ENCODE measurements around the gene DUS3L. TPM values are rescaled to one million over a fixed set of nuclear protein-coding genes. Genes with fewer than 3 reads are reported as not detected.

The DUS3L gene, protein sequence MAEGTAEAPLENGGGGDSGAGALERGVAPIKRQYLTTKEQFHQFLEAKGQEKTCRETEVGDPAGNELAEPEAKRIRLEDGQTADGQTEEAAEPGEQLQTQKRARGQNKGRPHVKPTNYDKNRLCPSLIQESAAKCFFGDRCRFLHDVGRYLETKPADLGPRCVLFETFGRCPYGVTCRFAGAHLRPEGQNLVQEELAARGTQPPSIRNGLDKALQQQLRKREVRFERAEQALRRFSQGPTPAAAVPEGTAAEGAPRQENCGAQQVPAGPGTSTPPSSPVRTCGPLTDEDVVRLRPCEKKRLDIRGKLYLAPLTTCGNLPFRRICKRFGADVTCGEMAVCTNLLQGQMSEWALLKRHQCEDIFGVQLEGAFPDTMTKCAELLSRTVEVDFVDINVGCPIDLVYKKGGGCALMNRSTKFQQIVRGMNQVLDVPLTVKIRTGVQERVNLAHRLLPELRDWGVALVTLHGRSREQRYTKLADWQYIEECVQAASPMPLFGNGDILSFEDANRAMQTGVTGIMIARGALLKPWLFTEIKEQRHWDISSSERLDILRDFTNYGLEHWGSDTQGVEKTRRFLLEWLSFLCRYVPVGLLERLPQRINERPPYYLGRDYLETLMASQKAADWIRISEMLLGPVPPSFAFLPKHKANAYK
- total RNA-seq, result 23.1 and 31.7 TPM in 2 replicates

DNA sequence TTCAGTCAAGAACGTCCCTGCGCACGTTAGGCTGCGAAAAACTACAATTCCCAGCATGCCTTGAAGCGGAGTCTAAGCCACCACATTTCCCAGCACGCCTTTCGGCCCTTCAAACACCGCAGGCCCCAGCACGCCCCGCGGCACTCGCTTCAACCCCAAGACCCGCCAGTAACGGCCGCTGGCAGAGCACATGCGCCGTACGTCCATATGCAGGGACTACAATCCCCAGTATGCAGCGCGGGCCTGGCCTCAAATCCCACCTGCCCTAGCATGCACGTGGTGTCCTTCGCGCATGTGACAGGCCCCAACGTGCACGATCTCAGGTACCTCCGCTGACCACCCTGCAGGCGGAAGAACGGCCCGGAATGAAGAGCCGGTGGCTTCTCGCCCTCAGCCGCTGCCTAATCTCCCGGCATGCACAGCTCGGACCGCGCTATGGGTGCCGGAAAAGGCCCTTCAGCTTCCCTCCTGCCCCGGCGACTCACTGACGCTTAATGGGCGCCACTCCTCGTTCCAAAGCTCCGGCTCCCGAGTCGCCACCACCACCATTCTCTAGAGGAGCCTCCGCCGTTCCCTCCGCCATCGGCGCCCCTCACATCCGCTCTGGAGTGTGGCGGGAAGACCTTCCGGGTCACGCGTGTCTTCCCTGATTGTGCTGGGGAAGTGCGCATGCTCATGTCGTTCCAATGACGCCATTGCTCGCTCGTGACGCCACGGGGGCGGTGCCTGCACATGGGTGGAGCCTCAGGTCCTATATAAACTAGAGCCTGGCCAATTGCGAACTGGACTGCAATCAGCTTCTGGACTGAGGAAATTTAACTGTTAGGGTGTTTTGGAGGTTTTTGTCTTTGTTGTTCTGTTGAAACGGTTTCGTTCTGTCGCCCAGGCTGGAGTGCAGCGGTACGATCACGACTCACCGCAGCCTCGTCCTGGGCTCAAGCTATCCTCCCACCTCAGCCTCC is at the start of gene DUS3L:
TSS of gene DUS3L (minus strand) at position 605 of the 962 bp plus-strand sequence. CDS start at position 583, 22 bp downstream.

DNA sequence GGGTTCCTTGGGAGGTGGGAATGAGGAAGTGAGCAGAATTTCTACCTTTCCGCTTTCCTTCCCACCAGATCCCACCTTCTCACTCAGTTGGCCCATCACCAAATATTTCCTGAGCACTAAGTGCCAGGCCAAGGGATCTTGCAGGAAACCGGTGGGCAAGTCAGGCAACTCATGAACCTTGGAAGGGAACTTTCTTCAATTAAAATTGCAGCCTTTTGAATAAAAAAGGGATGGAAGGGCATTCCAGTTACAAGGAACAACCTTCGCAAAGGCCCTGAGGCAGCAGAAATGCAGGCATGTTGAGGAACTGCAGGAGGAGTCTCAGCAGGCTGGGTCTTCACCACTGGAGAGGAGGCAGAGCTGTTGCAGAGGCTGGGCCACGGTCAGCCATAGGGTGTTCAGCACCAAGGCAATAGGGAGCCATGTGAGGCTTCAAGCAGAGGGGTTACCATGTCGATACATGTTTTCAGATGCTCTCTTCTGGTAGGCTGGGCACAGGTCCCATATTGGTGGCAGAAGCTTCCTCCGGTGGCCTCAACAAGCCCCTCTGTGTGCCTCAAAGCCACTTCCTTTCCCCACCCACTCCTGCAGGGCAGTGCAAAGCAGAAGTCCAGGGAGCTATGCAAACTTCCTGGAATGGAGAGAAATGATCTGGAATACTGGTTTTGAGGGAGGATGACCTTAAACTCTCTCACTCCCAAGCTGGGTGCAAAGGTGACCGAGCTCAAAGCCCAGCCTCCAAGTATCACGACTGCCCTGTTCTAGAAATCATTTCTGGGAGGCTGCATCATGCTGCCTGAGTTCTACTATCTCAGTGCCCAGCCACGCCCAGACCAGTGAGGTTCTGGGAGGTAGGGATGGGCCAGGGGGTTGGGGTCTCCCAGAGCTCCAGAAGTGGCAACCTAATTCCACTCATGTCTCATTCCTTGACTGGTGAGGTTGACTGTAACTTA is 48.4 kb upstream of the DUS3L start, which contains the start of gene FUT6:
TSS of gene FUT6 (minus strand) at position 638 of the 953 bp plus-strand sequence. CDS start 7,135 bp downstream, outside the sequence.

DNA sequence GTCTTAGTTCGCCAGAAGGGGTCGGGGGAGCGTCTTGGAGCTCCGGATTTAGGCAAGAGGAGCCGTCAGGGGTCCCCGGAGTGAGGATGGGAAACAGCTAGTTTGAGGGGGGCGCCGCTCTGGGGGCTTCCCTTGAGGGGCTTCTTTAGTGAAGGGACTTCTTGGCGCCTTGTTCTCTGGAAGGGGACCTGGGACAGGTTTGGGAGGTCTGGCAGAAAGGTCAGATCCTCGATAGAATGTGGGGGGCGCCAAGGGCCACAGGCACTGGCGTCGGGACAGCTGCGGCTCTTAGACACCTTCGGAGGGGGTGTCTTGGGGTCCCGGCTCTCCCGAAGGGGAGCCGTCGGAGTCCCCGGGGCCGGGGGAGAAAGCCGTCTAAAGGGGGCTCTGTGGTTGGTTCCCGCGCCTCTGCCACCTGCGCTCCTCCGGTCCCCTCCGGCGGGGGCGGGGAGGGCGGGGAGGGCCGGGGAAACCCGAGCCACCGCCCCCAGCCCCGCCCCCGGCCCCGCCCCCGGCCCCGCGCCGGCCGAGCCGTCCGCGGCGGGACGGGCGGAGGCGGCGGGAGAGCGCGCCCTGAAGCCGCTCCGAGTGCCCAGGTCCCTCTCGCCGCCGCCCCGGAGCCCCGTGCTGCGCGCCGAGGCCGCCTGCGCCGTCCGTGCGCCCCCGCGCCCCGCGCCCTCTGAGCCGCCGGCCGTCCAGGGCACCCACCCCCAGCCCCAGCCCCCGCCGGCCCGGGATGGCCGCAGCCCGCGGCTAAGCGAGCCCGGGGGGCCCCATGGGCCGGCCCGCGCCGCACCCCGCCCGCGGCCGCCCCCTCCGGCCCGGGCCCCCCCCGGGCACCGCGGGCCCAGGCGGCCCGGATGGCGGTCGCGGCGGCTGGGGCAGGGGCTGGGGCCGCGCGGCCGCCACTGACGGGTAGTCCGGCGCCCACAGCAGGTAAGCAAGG is 13.8 kb upstream of the DUS3L start, which contains the start of gene NRTN:
TSS of gene NRTN (plus strand) at position 552 of the 946 bp plus-strand sequence. CDS start 19,099 bp downstream, outside the sequence.

DNA sequence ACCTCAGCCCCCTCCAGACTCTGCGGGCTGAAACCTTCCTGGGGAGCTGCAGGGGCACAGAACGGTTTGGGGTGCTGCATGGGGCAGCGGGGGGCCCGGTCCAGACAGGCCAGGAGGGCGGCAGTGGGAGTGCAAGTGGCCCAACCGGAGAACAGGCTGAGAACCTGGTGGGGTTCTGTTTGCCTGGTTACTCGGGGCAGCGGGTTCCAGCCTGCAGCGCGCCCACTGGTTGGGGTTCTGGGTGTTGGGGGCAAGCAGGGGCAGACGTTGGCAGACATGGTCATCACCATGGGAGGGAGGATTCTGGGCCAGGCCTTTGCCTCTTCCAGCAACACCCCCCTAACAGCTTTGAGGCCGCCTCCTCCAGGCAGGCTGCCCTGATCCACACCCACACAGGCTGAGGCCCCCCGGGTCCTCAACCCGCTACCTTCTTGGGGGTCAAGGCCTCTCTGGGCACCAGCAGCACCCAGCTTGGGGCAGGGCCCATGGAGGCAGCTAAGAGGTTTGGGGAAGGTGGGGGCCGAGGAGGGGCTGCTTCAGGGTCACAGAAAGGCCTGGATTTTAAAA is 6.3 kb downstream of the DUS3L start, which contains the start of gene PRR22:
TSS of gene PRR22 (minus strand) at position 166 of the 567 bp plus-strand sequence. CDS start at position 80, 86 bp downstream.

Other genes starting within 250 kb of the DUS3L start
- gene TINCR, start 223.2 kb downstream of the DUS3L start, total RNA-seq, result 0.18 TPM in 1 of 2 replicates, not detected in the other
- 7.5 and 8.9 TPM in 2 replicates for gene SAFB2, start 168.4 kb downstream of the DUS3L start, total RNA-seq
- 21.8 and 29.1 TPM in 2 replicates for gene SAFB, start 168.1 kb downstream of the DUS3L start, total RNA-seq
- gene MICOS13, start 110.6 kb downstream of the DUS3L start, total RNA-seq, result 48.7 and 82.5 TPM in 2 replicates
- gene HSD11B1L, start 110.1 kb downstream of the DUS3L start, total RNA-seq, result 8.9 TPM in 2 replicates
- gene RPL36, start 100.9 kb downstream of the DUS3L start, total RNA-seq, result 1,066 and 1,245 TPM in 2 replicates
- gene LONP1, start 71.0 kb downstream of the DUS3L start, total RNA-seq, result 95.3 and 148 TPM in 2 replicates
- not detected in 2 replicates for gene CATSPERD, start 70.5 kb downstream of the DUS3L start, total RNA-seq
- not detected in 2 replicates for gene PRR22, start 6.4 kb downstream of the DUS3L start, total RNA-seq
- 0.86 TPM in 1 of 2 replicates, not detected in the other for gene NRTN, start 13.9 kb upstream of the DUS3L start, total RNA-seq
- gene FUT6, start 48.5 kb upstream of the DUS3L start, total RNA-seq, result not detected in 2 replicates
- gene FUT3, start 60.3 kb upstream of the DUS3L start, total RNA-seq, result not detected in 2 replicates
- gene FUT5, start 79.4 kb upstream of the DUS3L start, total RNA-seq, result not detected in 2 replicates
- 330 and 348 TPM in 2 replicates for gene NDUFA11, start 112.6 kb upstream of the DUS3L start, total RNA-seq
- 1.4 and 2.9 TPM in 2 replicates for gene VMAC, start 113.7 kb upstream of the DUS3L start, total RNA-seq
- 0.58 and 0.71 TPM in 2 replicates for gene CAPS, start 123.1 kb upstream of the DUS3L start, total RNA-seq
- 63.8 and 106 TPM in 2 replicates for gene RANBP3, start 187.0 kb upstream of the DUS3L start, total RNA-seq